CD4-positive, alpha-beta T cell (primary cell): ENCODE data around the gene RAB6A. TPM values are rescaled to one million over a fixed set of nuclear protein-coding genes. Genes with fewer than 3 reads are reported as not detected.

ENCODE experiments used
- ATAC-seq: fragments of 200-7000 bp; cut with Tn5 transposase; one replicate; pipeline ENCODE4 v1.10.0; 2022; ENCODE audit warnings: mild to moderate bottlenecking; ENCODE audit not compliant: poor library complexity
- CTCF ChIA-PET: fragments of 350-600 bp; sonication (Branson Sonifier 250); formaldehyde crosslinking; loops from one replicate; lab custom pipeline; 2021; ENCODE audit warnings: antibody characterized with exemption, inconsistent platforms; lab: Charles Lee
- POLR2A ChIA-PET: fragments of 350-600 bp; sonication (Branson Sonifier 250); formaldehyde crosslinking; loops from one replicate; lab custom pipeline; 2021; ENCODE audit warnings: antibody characterized with exemption, inconsistent platforms; lab: Charles Lee
- DNase-seq, 14 experiments: peaks; one replicate each; pipeline ENCODE4 v3.0.0-alpha.2; 2013 to 2020; ENCODE audit warnings: mixed read lengths in 2 of 14
- H3K27ac ChIP-seq, 2 donors: one replicate each; pipeline versions ENCODE4 v1.5.1 to v1.7.0; 2013; ENCODE audit warnings: low read length in 2 of 2, low read depth in 1 of 2, mild to moderate bottlenecking in 1 of 2
- H3K27me3 ChIP-seq, 2 experiments: 1 replicate in 1 of 2; 2 replicates in 1 of 2; pipeline versions ENCODE4 v1.6.1 to v1.7.0; 2013; ENCODE audit warnings: low read length in 2 of 2, control low read depth in 1 of 2, mild to moderate bottlenecking in 1 of 2, moderate library complexity in 1 of 2; ENCODE audit not compliant: insufficient read depth in 2 of 2, control insufficient read depth in 1 of 2
- H3K36me3 ChIP-seq: one replicate; pipeline ENCODE4 v1.6.1; 2013; ENCODE audit warnings: low read length, control low read depth; ENCODE audit not compliant: insufficient read depth
- H3K4me1 ChIP-seq: one replicate; pipeline ENCODE4 v1.6.1; 2013; ENCODE audit warnings: low read length, control low read depth; ENCODE audit not compliant: insufficient read depth
- H3K4me3 ChIP-seq: one replicate; pipeline ENCODE4 v1.5.1; 2013; ENCODE audit warnings: mild to moderate bottlenecking, low read length, moderate library complexity
- H3K9me3 ChIP-seq, 2 experiments: 1 replicate in 1 of 2; 2 replicates in 1 of 2; pipeline versions ENCODE4 v1.6.1 to v1.7.0; 2013; ENCODE audit warnings: low read length in 2 of 2, mild to moderate bottlenecking in 2 of 2, control low read depth in 1 of 2, moderate library complexity in 1 of 2; ENCODE audit not compliant: control insufficient read depth in 1 of 2, insufficient read depth in 1 of 2
- H3K27ac Mint-ChIP-seq: one replicate; pipeline ENCODE4 v1.8.0; 2020; ENCODE audit warnings: mixed read lengths
- H3K27me3 Mint-ChIP-seq: one replicate; pipeline ENCODE4 v1.8.0; 2021; ENCODE audit warnings: mixed read lengths
- H3K36me3 Mint-ChIP-seq: one replicate; pipeline ENCODE4 v1.8.0; 2021; ENCODE audit warnings: low read depth, mixed read lengths
- H3K4me1 Mint-ChIP-seq: one replicate; pipeline ENCODE4 v1.8.0; 2021; ENCODE audit warnings: low read depth, mixed read lengths
- H3K4me3 Mint-ChIP-seq: one replicate; pipeline ENCODE4 v1.8.0; 2020; ENCODE audit warnings: mild to moderate bottlenecking, mixed read lengths
- H3K9me3 Mint-ChIP-seq: one replicate; pipeline ENCODE4 v1.8.0; 2020; ENCODE audit warnings: mixed read lengths
- CTCF ChIP-seq: fragments of 200-600 bp; IDR thresholded peaks from one replicate; pipeline ENCODE4 v1.8.0; 2022; ENCODE audit warnings: antibody characterized with exemption, mild to moderate bottlenecking
- intact Hi-C, 2 experiments: fragments of 100-400 bp; cut with DNase I in 1 of 2; cut with micrococcal nuclease in 1 of 2; formaldehyde crosslinking; loops; one replicate each; pipeline versions ENCODE4 v1.15.1 to v1.9.0; 2023 to 2025; cut with DNase I, micrococcal nuclease
- total RNA-seq, 174 experiments: library from RNA in 2 of 174; stranded (reverse) in 2 of 174; gene quantifications; one replicate each; pipeline ENCODE4 v1.2.3 and lab custom pipeline; 2021 to 2026

RAB6A gene
- total RNA-seq, 2 experiments from 2014 or later: 42.6 to 49.3 TPM

- no peak overlapping the region for H3K27ac Mint-ChIP-seq
- DNase-seq: peak; percentile 69 to 91 (median 83)
- no peaks in the 10 kb centered on the region for H3K9me3 Mint-ChIP-seq
- TF ChIP-seq CTCF: peak; percentile 96
- peaks cover 8% of the 10 kb centered on the region for H3K36me3 ChIP-seq
- POLR2A ChIA-PET: interaction anchor here (1.0 to 3.7 kb wide), 4 partner anchors 13 to 91 kb away, joined by 3 to 30 read pairs (median 8); no protein-coding TSS in a partner anchor
- H3K4me1 Mint-ChIP-seq: peaks cover 32% of the 10 kb centered on the region
- no peak overlapping the region for H3K27ac ChIP-seq
- intact Hi-C loops: loop anchor here (1.0 to 10.0 kb wide), 6 partner anchors 36 to 354 kb away; partner anchors contain the start of gene ARHGEF17 (in 1 of the 2)
- CTCF ChIA-PET: interaction anchor here (0.7 to 6.7 kb wide), 8 partner anchors 9 to 310 kb away, joined by 3 to 88 read pairs (median 4); no protein-coding TSS in a partner anchor
- peaks cover 24% of the 10 kb centered on the region for H3K36me3 Mint-ChIP-seq
- H3K9me3 ChIP-seq: no peaks in the 10 kb centered on the region
- H3K27me3 ChIP-seq: no peaks in the 10 kb centered on the region
- H3K27me3 Mint-ChIP-seq: no peaks in the 10 kb centered on the region
- peaks cover 21% of the 10 kb centered on the region for H3K4me1 ChIP-seq
- peak overlapping the region; percentile 34 for H3K4me3 ChIP-seq
- H3K4me3 Mint-ChIP-seq: no peak overlapping the region
- ATAC-seq: peak; percentile 98
Measured at GRCh38 chr11:73661035-73661628, 99.7 kb downstream of the RAB6A start.

- Histone ChIP-seq H3K9me3 (no peaks in the 10 kb centered on the region), H3K4me1 (peaks cover 21% of the 10 kb centered on the region), H3K36me3 (peaks cover 9% of the 10 kb centered on the region), H3K27ac (no peak overlapping the region), H3K27me3 (no peaks in the 10 kb centered on the region), H3K4me3 (peak overlapping the region; percentile 34)
- ATAC-seq (no peak), DNase-seq (no peak)
- Mint-ChIP-seq H3K4me3 (no peak overlapping the region), H3K27ac (no peak overlapping the region), H3K4me1 (peaks cover 32% of the 10 kb centered on the region), H3K36me3 (peaks cover 29% of the 10 kb centered on the region), H3K27me3 (no peaks in the 10 kb centered on the region), H3K9me3 (no peaks in the 10 kb centered on the region)
- POLR2A ChIA-PET: interaction anchor here (1.0 to 3.7 kb wide), 4 partner anchors 13 to 91 kb away, joined by 3 to 30 read pairs (median 8); no protein-coding TSS in a partner anchor
- no peak for TF ChIP-seq CTCF
- intact Hi-C loops: loop anchor here (1.0 to 10.0 kb wide), 6 partner anchors 35 to 353 kb away; partner anchors contain the start of gene ARHGEF17 (in 1 of the 2)
- CTCF ChIA-PET: interaction anchor here (0.7 to 6.7 kb wide), 7 partner anchors 9 to 309 kb away, joined by 3 to 88 read pairs (median 4); no protein-coding TSS in a partner anchor
Measured at GRCh38 chr11:73660497-73661034, 100.3 kb downstream of the RAB6A start.

- H3K27ac Mint-ChIP-seq: no peak overlapping the region
- TF ChIP-seq CTCF: no peak
Measured at GRCh38 chr11:73659961-73660360, 100.9 kb downstream of the RAB6A start.

More at GRCh38 chr11:73659961-73660360, 100.9 kb downstream of the RAB6A start:
- Mint-ChIP-seq H3K4me3 (no peak overlapping the region), H3K27me3 (no peaks in the 10 kb centered on the region), H3K36me3 (peaks cover 33% of the 10 kb centered on the region), H3K4me1 (peaks cover 26% of the 10 kb centered on the region), H3K9me3 (no peaks in the 10 kb centered on the region)
- ChIA-PET CTCF (interaction anchor here (2.5 to 6.7 kb wide), 3 partner anchors 12 to 309 kb away, joined by 12 to 88 read pairs (median 18); no protein-coding TSS in a partner anchor), POLR2A (interaction anchor here (0.7 to 3.7 kb wide), 4 partner anchors 12 to 351 kb away, joined by 3 to 30 read pairs (median 8); no protein-coding TSS in a partner anchor)
- Histone ChIP-seq H3K4me1 (peaks cover 21% of the 10 kb centered on the region), H3K27me3 (no peaks in the 10 kb centered on the region), H3K4me3 (no peak overlapping the region), H3K27ac (no peak overlapping the region), H3K9me3 (no peaks in the 10 kb centered on the region), H3K36me3 (peaks cover 9% of the 10 kb centered on the region)
- no peak for DNase-seq
- ATAC-seq: no peak
- intact Hi-C loops: loop anchor here (2.0 to 10.0 kb wide), 4 partner anchors 175 to 353 kb away; partner anchors contain the start of gene ARHGEF17 (in 1 of the 2)
